Lower leg skin (tissue), 4 donors: ENCODE results near the gene VASN. TPM values are rescaled to one million over a fixed set of nuclear protein-coding genes. Genes with fewer than 3 reads are reported as not detected.
"Not testable (repeated sequence)": the region's sequence is repeated elsewhere in the genome, so short reads cannot be mapped to it uniquely, and the experiment has no call there.

Experiments
- DNase-seq, 2 donors: peaks; one replicate each; pipeline ENCODE4 v3.0.0-alpha.2; 2019; ENCODE audit warnings: low spot score in 2 of 2
- H3K4me3 ChIP-seq: fragments of 200-600 bp; sonication (generic); 2 replicates; pipeline ENCODE4 v1.5.1; 2017; ENCODE audit warnings: mild to moderate bottlenecking, low read depth; ENCODE audit not compliant: poor library complexity, severe bottlenecking
- CTCF ChIP-seq, 3 donors: fragments of 450-650 bp; IDR thresholded peaks; one replicate each; pipeline ENCODE4 v1.5.1; 2016; ENCODE audit warnings: antibody characterized with exemption in 3 of 3, mild to moderate bottlenecking in 3 of 3, moderate library complexity in 2 of 3
- POLR2A ChIP-seq, 2 donors: fragments of 450-650 bp; IDR thresholded peaks; one replicate each; pipeline ENCODE4 v1.6.1; 2016 to 2017; ENCODE audit warnings: antibody characterized with exemption in 2 of 2, mild to moderate bottlenecking in 1 of 2, moderate library complexity in 1 of 2
- WGBS, 2 donors: methylation state at CpG; one replicate each; pipeline ENCODE4 v1.1.5; 2018; 5-methylcytosine and 5-hydroxymethylcytosine counted together
- intact Hi-C: fragments of 100-400 bp; cut with DNase I; formaldehyde crosslinking; loops from one replicate; pipeline ENCODE4 v1.15.0; 2023; ENCODE audit warnings: low total_unique reads
- total RNA-seq, 4 donors: library from RNA; depleted of rRNA; stranded (reverse); fragments of >200 nt; gene quantifications; one replicate each; pipeline ENCODE4 v1.1.0, GENCODE V29; 2016

Gene VASN
- total RNA-seq, 4 donors from 2014 or later = 35.6 to 52.8 (median 46.7) TPM

GRCh38 chr16:4342866-4343744 lies 28.5 kb upstream of the VASN start:
- no peak overlapping the region for H3K4me3 ChIP-seq
- 85 to 89% methylated on average over 14 to 21 of the region's 21 CpGs for WGBS, 2 donors
- no peak for DNase-seq
- no peak for TF ChIP-seq CTCF (IDR thresholded peaks at IDR 0.05)
- intact Hi-C loops = no loop called here

- H3K4me3 ChIP-seq = not testable (repeated sequence)
Measured at GRCh38 chr16:4344300-4344982, 27.2 kb upstream of the VASN start.

GRCh38 chr16:4344983-4345835 lies 26.4 kb upstream of the VASN start:
- TF ChIP-seq POLR2A (IDR thresholded peaks at IDR 0.05) = no peak
- TF ChIP-seq CTCF (IDR thresholded peaks at IDR 0.05) = no peak
- H3K4me3 ChIP-seq = no peak overlapping the region
- WGBS, 2 donors = 65 to 72% methylated on average over 21 to 26 of the region's 26 CpGs
- DNase-seq = no peak
- intact Hi-C loops = no loop called here

More at GRCh38 chr16:4344300-4344982, 27.2 kb upstream of the VASN start:
- intact Hi-C loops, DNase-seq: not testable (repeated sequence)
- WGBS, 2 donors = 40 to 63% methylated on average over 6 to 8 of the region's 10 CpGs

GRCh38 chr16:4345836-4346781 lies 25.5 kb upstream of the VASN start:
- TF ChIP-seq POLR2A (IDR thresholded peaks at IDR 0.05) (no peak), CTCF (IDR thresholded peaks at IDR 0.05) (no peak)
- H3K4me3 ChIP-seq = no peak overlapping the region
- intact Hi-C loops = no loop called here
- WGBS, 2 donors = 67 to 76% methylated on average over 13 to 14 of the region's 14 CpGs
- no peak for DNase-seq

GRCh38 chr16:4347010-4347409 lies 24.6 kb upstream of the VASN start:
- TF ChIP-seq CTCF (IDR thresholded peaks at IDR 0.05) = no peak
- TF ChIP-seq POLR2A (IDR thresholded peaks at IDR 0.05) = no peak
- DNase-seq = no peak
- intact Hi-C loops = no loop called here
- 77 to 82% methylated on average over 8 of the region's 8 CpGs for WGBS, 2 donors
- H3K4me3 ChIP-seq = no peak overlapping the region
